SU-DHL-6 (cell line): ENCODE measurements around the gene OR6B1.

Experiments used
- H2AFZ ChIP-seq: fragments of 200-600 bp; sonication (generic); 2 replicates; pipeline ENCODE4 v1.6.1; 2014; ENCODE audit warnings: low read depth, mild to moderate bottlenecking, moderate library complexity, mixed read lengths, antibody characterized with exemption, low read length; ENCODE audit not compliant: severe bottlenecking
- H3F3A ChIP-seq: fragments of 200-600 bp; shearing (Covaris generic); 2 replicates; pipeline ENCODE4 v1.6.0; 2016; ENCODE audit warnings: antibody characterized with exemption, mild to moderate bottlenecking; ENCODE audit not compliant: insufficient read depth
- H3K27ac ChIP-seq: fragments of 200-600 bp; sonication (generic); 2 replicates; pipeline ENCODE4 v1.5.1; 2016; ENCODE audit warnings: low read depth, mild to moderate bottlenecking, low read length, moderate library complexity, mixed read lengths
- H3K27me3 ChIP-seq: fragments of 200-600 bp; sonication (generic), shearing (Covaris generic); 2 replicates; pipeline ENCODE4 v1.6.0; 2014; ENCODE audit warnings: mild to moderate bottlenecking, low read length
- H3K36me3 ChIP-seq: fragments of 200-600 bp; sonication (generic); 2 replicates; pipeline ENCODE4 v1.6.1; 2014; ENCODE audit warnings: mild to moderate bottlenecking, low read length, mixed read lengths
- H3K4me2 ChIP-seq: fragments of 300-600, 200-600 bp; shearing (Covaris generic), sonication (generic); 2 replicates; pipeline ENCODE4 v1.6.0; 2014; ENCODE audit warnings: low read length, low read depth, mild to moderate bottlenecking; ENCODE audit not compliant: poor library complexity, severe bottlenecking
- H3K4me3 ChIP-seq: fragments of 200-600 bp; sonication (generic); 2 replicates; pipeline ENCODE4 v1.5.1; 2014; ENCODE audit warnings: antibody characterized with exemption, low read length, mild to moderate bottlenecking, mixed read lengths; ENCODE audit not compliant: insufficient read depth, poor library complexity, severe bottlenecking
- H3K79me2 ChIP-seq: fragments of 200-600 bp; sonication (generic); 2 replicates; pipeline ENCODE4 v1.6.1; 2014; ENCODE audit warnings: mild to moderate bottlenecking, low read length, moderate library complexity; ENCODE audit not compliant: insufficient read depth
- H3K9ac ChIP-seq: fragments of 200-600 bp; sonication (generic); 2 replicates; pipeline ENCODE4 v1.7.0; 2014; ENCODE audit warnings: mild to moderate bottlenecking, low read length
- H3K9me2 ChIP-seq: fragments of 200-600 bp; sonication (generic); replicated peaks from 2 replicates; pipeline ENCODE4 v1.6.1; 2014; ENCODE audit warnings: low read length; ENCODE audit not compliant: insufficient read depth
- H3K9me3 ChIP-seq: fragments of 200-600 bp; sonication (generic); 2 replicates; pipeline ENCODE4 v1.6.1; 2014; ENCODE audit warnings: low read length, mixed read lengths; ENCODE audit not compliant: insufficient read depth
- H4K20me1 ChIP-seq: fragments of 200-600 bp; sonication (generic); 2 replicates; pipeline ENCODE4 v1.6.1; 2014; ENCODE audit warnings: low read depth, mild to moderate bottlenecking, antibody characterized with exemption, low read length, moderate library complexity, mixed read lengths
- CTCF ChIP-seq: fragments of 200-600 bp; sonication (generic); IDR thresholded peaks from one replicate; pipeline ENCODE4 v1.5.1; 2017; ENCODE audit warnings: antibody characterized with exemption, mild to moderate bottlenecking, low read length, moderate library complexity; ENCODE audit not compliant: insufficient read depth, poor library complexity, severe bottlenecking
- EZH2phosphoT487 ChIP-seq: fragments of 200-600 bp; sonication (generic), shearing (Covaris generic); conservative IDR thresholded peaks from 2 replicates; pipeline ENCODE4 v1.6.1; 2018; ENCODE audit warnings: mild to moderate bottlenecking, antibody characterized with exemption, low read length, moderate library complexity, mixed read lengths

OR6B1 gene

GRCh38 chr7:144027974-144028373 is 27.9 kb downstream of the OR6B1 start:
- no peak overlapping the region for H2AFZ ChIP-seq

GRCh38 chr7:144028547-144028946 is 28.4 kb downstream of the OR6B1 start:
- no peaks in the 10 kb centered on the region for H3K36me3 ChIP-seq
- no peaks in the 10 kb centered on the region for H3F3A ChIP-seq
- no peak overlapping the region for H3K4me2 ChIP-seq
- TF ChIP-seq EZH2phosphoT487 (no peak), CTCF (no peak)
- H2AFZ ChIP-seq = no peak overlapping the region
- no peaks in the 10 kb centered on the region for H3K27me3 ChIP-seq
- H4K20me1 ChIP-seq = no peaks in the 10 kb centered on the region
- H3K9me3 ChIP-seq = no peaks in the 10 kb centered on the region
- no peak overlapping the region for H3K9ac ChIP-seq
- no peak overlapping the region for H3K4me3 ChIP-seq
- H3K79me2 ChIP-seq = no peaks in the 10 kb centered on the region
- no peaks in the 10 kb centered on the region for H3K9me2 ChIP-seq
- no peak overlapping the region for H3K27ac ChIP-seq

More at GRCh38 chr7:144027974-144028373, 27.9 kb downstream of the OR6B1 start:
- Histone ChIP-seq H3K4me3 (no peak overlapping the region), H3K9me2 (no peaks in the 10 kb centered on the region), H3K27me3 (no peaks in the 10 kb centered on the region), H3K9ac (no peak overlapping the region), H3K9me3 (no peaks in the 10 kb centered on the region), H3K36me3 (no peaks in the 10 kb centered on the region), H4K20me1 (no peaks in the 10 kb centered on the region), H3K27ac (no peak overlapping the region), H3F3A (no peaks in the 10 kb centered on the region), H3K79me2 (no peaks in the 10 kb centered on the region), H3K4me2 (no peak overlapping the region)
- TF ChIP-seq EZH2phosphoT487 = no peak
- TF ChIP-seq CTCF = no peak

- H3K4me3 ChIP-seq = no peak overlapping the region
- no peaks in the 10 kb centered on the region for H3K36me3 ChIP-seq
- no peak overlapping the region for H2AFZ ChIP-seq
- no peak overlapping the region for H3K27ac ChIP-seq
- H3K27me3 ChIP-seq = no peaks in the 10 kb centered on the region
- no peaks in the 10 kb centered on the region for H3K79me2 ChIP-seq
- TF ChIP-seq EZH2phosphoT487 (no peak), CTCF (no peak)
- no peaks in the 10 kb centered on the region for H3K9me2 ChIP-seq
- no peak overlapping the region for H3K9ac ChIP-seq
- H4K20me1 ChIP-seq = no peaks in the 10 kb centered on the region
- no peaks in the 10 kb centered on the region for H3K9me3 ChIP-seq
- H3F3A ChIP-seq = no peaks in the 10 kb centered on the region
- no peak overlapping the region for H3K4me2 ChIP-seq
Observed at GRCh38 chr7:144032516-144032915, 32.4 kb downstream of the OR6B1 start.
